Upper lobe of left lung (tissue), 6 donors: ENCODE data around the gene EWSR1. TPM values are rescaled to one million over a fixed set of nuclear protein-coding genes. Genes with fewer than 3 reads are reported as not detected.
A peak's percentile ranks its signal among the peaks of the same experiment; 100 is the strongest.

Experiments used
- ATAC-seq, 2 donors: fragments of 200-7000 bp; cut with Tn5 transposase; one replicate each; pipeline ENCODE4 v1.9.1; 2022; ENCODE audit warnings: mild to moderate bottlenecking in 2 of 2, moderate library complexity in 2 of 2; ENCODE audit not compliant: low FRiP score in 2 of 2
- DNase-seq, 2 donors: peaks; one replicate each; pipeline ENCODE4 v3.0.0-alpha.2; 2019 to 2020
- H3K27ac ChIP-seq, 4 donors: fragments of 200-600 bp; sonication (generic); one replicate each; pipeline ENCODE4 v1.5.1; 2016 to 2019
- H3K27me3 ChIP-seq, 4 donors: fragments of 200-600 bp; sonication (generic); one replicate each; pipeline ENCODE4 v1.5.1; 2017 to 2019
- H3K36me3 ChIP-seq, 4 donors: fragments of 200-600 bp; sonication (generic); one replicate each; pipeline ENCODE4 v1.5.1; 2016 to 2019
- H3K4me1 ChIP-seq, 4 donors: fragments of 200-600 bp; sonication (generic); one replicate each; pipeline ENCODE4 v1.5.1; 2018 to 2019
- H3K4me3 ChIP-seq, 4 donors: fragments of 200-600 bp; sonication (generic); one replicate each; pipeline ENCODE4 v1.5.1; 2017 to 2019; ENCODE audit warnings: mild to moderate bottlenecking in 2 of 4, moderate library complexity in 1 of 4
- H3K9me3 ChIP-seq, 4 donors: fragments of 200-600 bp; sonication (generic); one replicate each; pipeline ENCODE4 v1.5.1; 2018 to 2019
- CTCF ChIP-seq, 6 experiments: fragments of 450-650 bp in 4 of 6; fragments of 200-600 bp in 2 of 6; sonication (generic) in 2 of 6; IDR thresholded peaks; one replicate each; pipeline ENCODE4 v1.5.1; 2016 to 2019; ENCODE audit warnings: antibody characterized with exemption in 6 of 6
- EP300 ChIP-seq, 4 donors: sonication (generic); formaldehyde crosslinking; IDR thresholded peaks; one replicate each; pipeline ENCODE4 v1.5.1; 2017; ENCODE audit warnings: antibody characterized with exemption in 4 of 4, control low read depth in 2 of 4
- POLR2A ChIP-seq, 4 donors: fragments of 450-650 bp; IDR thresholded peaks; one replicate each; pipeline ENCODE4 v1.5.1; 2016 to 2017; ENCODE audit warnings: antibody characterized with exemption in 4 of 4, mild to moderate bottlenecking in 2 of 4
- POLR2AphosphoS5 ChIP-seq, 2 donors: sonication (generic); formaldehyde crosslinking; IDR thresholded peaks; one replicate each; pipeline ENCODE4 v1.5.1; 2017; ENCODE audit warnings: antibody characterized with exemption in 2 of 2
- WGBS, 2 donors: methylation state at CpG; one replicate each; pipeline ENCODE4 v1.1.5; 2017 to 2018; 5-methylcytosine and 5-hydroxymethylcytosine counted together
- total RNA-seq, 6 donors: library from RNA; depleted of rRNA in 4 of 6; stranded (reverse); fragments of >200 nt in 4 of 6; gene quantifications; one replicate each; pipeline versions ENCODE4 v1.1.0 to v1.2.1, GENCODE V29; 2016 to 2021
- donor health status: DM: no; HTN: no; CAD: no; lungs with moderate emphysema.
- donor health status: DM: no; HTN: yes; CAD: no; lungs with severe emphysema.

The EWSR1 gene
- total RNA-seq, 6 donors from 2014 or later, result 156 to 293 (median 183) TPM

DNA sequence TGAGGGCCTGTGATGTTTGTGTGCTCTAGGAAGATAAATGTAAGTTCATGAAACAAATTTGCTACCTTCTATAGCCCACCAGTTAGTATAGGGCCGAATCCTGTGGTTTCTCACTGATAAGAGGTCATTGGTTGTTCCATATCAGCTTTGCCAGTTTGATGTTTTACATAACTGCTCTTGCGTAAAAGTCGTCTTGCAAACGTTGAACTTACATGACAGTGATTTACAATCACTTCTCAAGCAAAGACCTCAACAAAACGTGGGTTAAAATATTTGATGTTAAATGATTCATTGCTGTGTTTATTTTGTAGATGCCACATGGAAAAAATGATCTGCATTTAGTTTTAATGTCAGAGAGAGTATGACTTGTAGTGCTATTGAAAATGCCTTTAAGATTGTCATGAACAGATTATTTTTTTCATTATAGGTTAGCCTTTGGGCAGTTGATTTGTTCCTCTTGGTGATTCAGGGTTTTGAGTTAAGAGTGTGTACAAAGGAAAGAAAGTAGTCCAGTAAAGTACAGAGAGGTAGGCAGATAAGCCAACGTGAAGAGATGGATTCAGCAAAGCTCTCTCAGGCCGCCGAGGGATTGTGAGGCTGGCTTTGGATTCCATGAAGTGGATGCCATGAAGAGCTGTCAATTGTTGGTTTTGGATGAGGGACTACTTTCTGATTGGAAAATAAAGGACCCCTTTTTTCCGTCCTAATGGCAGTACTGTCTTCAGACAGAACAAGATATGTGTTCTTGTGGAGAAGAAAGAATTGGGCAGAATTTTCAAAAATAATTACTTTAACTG, 2.6 kb downstream of the EWSR1 start:
- no peak for DNase-seq
- peaks cover 60 to 82% (median 68%) of the 10 kb centered on the region in 4 donors for H3K4me1 ChIP-seq
- peak overlapping the region in 3 of 4 donors; percentile 77 to 89 (median 79) for H3K4me3 ChIP-seq

GRCh38 chr22:29272624-29273023, 4.6 kb downstream of the EWSR1 start:
- no peak overlapping the region for H3K4me3 ChIP-seq
- ATAC-seq, result no peak
- H3K27ac ChIP-seq, result no peak overlapping the region
- DNase-seq, result no peak
- 71 to 83% methylated on average over 2 of the region's 2 CpGs for WGBS, 2 donors
- H3K9me3 ChIP-seq, result no peaks in the 10 kb centered on the region
- TF ChIP-seq POLR2A (IDR thresholded peaks at IDR 0.05) (no peak), EP300 (IDR thresholded peaks at IDR 0.05) (no peak), CTCF (IDR thresholded peaks at IDR 0.05) (no peak), POLR2AphosphoS5 (IDR thresholded peaks at IDR 0.05) (no peak)
- peaks cover 34 to 67% (median 42%) of the 10 kb centered on the region in 4 donors for H3K36me3 ChIP-seq
- peaks cover 56 to 79% (median 59%) of the 10 kb centered on the region in 4 donors for H3K4me1 ChIP-seq
- no peaks in the 10 kb centered on the region for H3K27me3 ChIP-seq

More for the DNA sequence above, 2.6 kb downstream of the EWSR1 start:
- Histone ChIP-seq H3K36me3 (peaks cover 18 to 48% (median 27%) of the 10 kb centered on the region in 4 donors), H3K27ac (peak overlapping the region in 2 of 4 donors; percentile 11 to 99), H3K9me3 (no peaks in the 10 kb centered on the region), H3K27me3 (no peaks in the 10 kb centered on the region)
- ATAC-seq, result no peak
- TF ChIP-seq POLR2A (IDR thresholded peaks at IDR 0.05), result no peak
- no peak for TF ChIP-seq EP300 (IDR thresholded peaks at IDR 0.05)
- no peak for TF ChIP-seq POLR2AphosphoS5 (IDR thresholded peaks at IDR 0.05)
- TF ChIP-seq CTCF (IDR thresholded peaks at IDR 0.05), result no peak
- 12 to 17% methylated on average over 9 of the region's 9 CpGs for WGBS, 2 donors

DNA sequence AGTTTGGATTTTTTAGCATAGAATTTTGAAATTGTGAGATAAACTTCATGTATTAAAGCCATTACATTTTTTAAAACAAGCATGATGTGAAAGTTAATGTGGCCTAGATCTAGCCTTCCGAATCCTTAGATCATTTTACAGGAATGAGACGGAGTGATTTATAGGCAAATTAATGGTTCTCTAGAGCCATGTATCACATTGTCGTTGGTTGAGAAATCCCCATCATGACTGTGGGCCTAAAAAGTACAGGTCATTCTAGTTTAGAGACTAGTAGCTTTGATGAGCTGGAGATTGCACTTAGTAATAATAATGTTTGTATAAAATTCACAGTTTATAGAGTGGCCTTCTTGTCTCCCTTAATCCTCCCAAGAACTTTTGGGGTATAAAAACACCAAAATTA, 7.1 kb downstream of the EWSR1 start:
- Histone ChIP-seq H3K27ac (no peak overlapping the region), H3K4me3 (no peak overlapping the region), H3K27me3 (no peaks in the 10 kb centered on the region), H3K36me3 (peaks cover 48 to 92% (median 67%) of the 10 kb centered on the region in 4 donors), H3K4me1 (peaks cover 46 to 69% (median 53%) of the 10 kb centered on the region in 4 donors), H3K9me3 (no peaks in the 10 kb centered on the region)
- no peak for DNase-seq
- 71 to 82% methylated on average over 3 of the region's 3 CpGs for WGBS, 2 donors
- ATAC-seq, result no peak
- TF ChIP-seq EP300 (IDR thresholded peaks at IDR 0.05) (no peak), POLR2AphosphoS5 (IDR thresholded peaks at IDR 0.05) (no peak), POLR2A (IDR thresholded peaks at IDR 0.05) (no peak)

- DNase-seq (no peak), ATAC-seq (no peak)
- Histone ChIP-seq H3K36me3 (peaks cover 49 to 100% (median 72%) of the 10 kb centered on the region in 4 donors), H3K4me1 (peaks cover 38 to 61% (median 45%) of the 10 kb centered on the region in 4 donors), H3K27ac (no peak overlapping the region), H3K9me3 (no peaks in the 10 kb centered on the region), H3K4me3 (no peak overlapping the region), H3K27me3 (no peaks in the 10 kb centered on the region)
- 68 to 71% methylated on average over 3 of the region's 3 CpGs for WGBS, 2 donors
- TF ChIP-seq CTCF (IDR thresholded peaks at IDR 0.05) (no peak), POLR2A (IDR thresholded peaks at IDR 0.05) (no peak), POLR2AphosphoS5 (IDR thresholded peaks at IDR 0.05) (no peak), EP300 (IDR thresholded peaks at IDR 0.05) (no peak)
Observed at GRCh38 chr22:29275819-29276565, 7.9 kb downstream of the EWSR1 start.

DNA sequence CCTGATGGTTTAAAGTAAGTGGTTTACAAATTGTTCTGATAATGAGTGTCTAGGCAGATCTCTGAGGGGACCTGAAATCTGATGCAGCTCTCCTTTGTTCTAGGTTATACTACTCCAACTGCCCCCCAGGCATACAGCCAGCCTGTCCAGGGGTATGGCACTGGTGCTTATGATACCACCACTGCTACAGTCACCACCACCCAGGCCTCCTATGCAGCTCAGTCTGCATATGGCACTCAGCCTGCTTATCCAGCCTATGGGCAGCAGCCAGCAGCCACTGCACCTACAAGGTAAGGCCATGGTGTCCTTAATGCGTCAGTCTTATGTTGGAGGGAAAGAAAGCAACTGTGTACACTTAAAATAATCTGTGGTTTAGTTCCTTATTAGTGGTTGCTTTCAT, 9.9 kb downstream of the EWSR1 start:
- TF ChIP-seq POLR2A (IDR thresholded peaks at IDR 0.05) (no peak), POLR2AphosphoS5 (IDR thresholded peaks at IDR 0.05) (no peak), CTCF (IDR thresholded peaks at IDR 0.05) (no peak), EP300 (IDR thresholded peaks at IDR 0.05) (no peak)
- Histone ChIP-seq H3K27me3 (no peaks in the 10 kb centered on the region), H3K4me3 (no peak overlapping the region), H3K27ac (no peak overlapping the region), H3K36me3 (peaks cover 63 to 100% (median 85%) of the 10 kb centered on the region in 4 donors), H3K4me1 (peaks cover 19 to 42% (median 26%) of the 10 kb centered on the region in 4 donors), H3K9me3 (no peaks in the 10 kb centered on the region)
- no peak for ATAC-seq
- DNase-seq, result no peak
- WGBS, 2 donors, result 85 to 100% methylated on average over 1 of the region's 1 CpG
